Cardiac fibroblast (primary cell): ENCODE data around the gene GSTK1.

ENCODE experiments used
- DNase-seq, 2 donors: peaks; one replicate each; pipeline versions ENCODE4 v3.0.0 to v3.0.0-alpha.2; 2010; ENCODE audit warnings: low read depth in 2 of 2
- H3K4me3 ChIP-seq, 2 donors: replicated peaks in 1 of 2; 1 replicate in 1 of 2; 2 replicates in 1 of 2; pipeline ENCODE4 v1.5.1; 2011; ENCODE audit warnings: low read depth in 2 of 2, low read length in 2 of 2, mild to moderate bottlenecking in 2 of 2, moderate library complexity in 1 of 2
- CTCF ChIP-seq: IDR thresholded peaks from one replicate; pipeline ENCODE4 v1.5.1; 2011; ENCODE audit warnings: low read depth, mild to moderate bottlenecking, low read length, inconsistent platforms

GSTK1 gene

GRCh38 chr7:143230602-143231457 lies 32.4 kb upstream of the GSTK1 start:
- DNase-seq: no peak
- H3K4me3 ChIP-seq: no peak overlapping the region
- TF ChIP-seq CTCF: no peak

GRCh38 chr7:143233816-143234532 lies 29.3 kb upstream of the GSTK1 start:
- TF ChIP-seq CTCF: no peak
- H3K4me3 ChIP-seq: no peak overlapping the region
- DNase-seq: no peak

DNA sequence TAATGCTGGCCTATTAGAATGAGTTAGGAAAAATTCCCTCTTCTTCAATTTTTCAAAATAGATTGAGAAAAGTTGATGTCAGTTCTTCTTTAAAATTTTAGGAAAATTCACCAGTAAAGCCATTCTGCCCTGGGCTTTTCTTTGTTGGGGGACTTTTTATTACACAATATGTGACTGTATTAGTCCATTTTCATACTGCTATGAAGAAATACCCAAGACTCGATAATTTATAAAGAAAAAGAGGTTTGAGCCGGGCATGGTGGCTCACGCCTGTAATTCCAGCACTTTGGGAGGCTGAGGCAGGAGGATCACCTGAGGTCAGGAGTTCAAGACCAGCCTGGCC lies 28.7 kb upstream of the GSTK1 start:
- TF ChIP-seq CTCF: no peak
- no peak for DNase-seq
- no peak overlapping the region for H3K4me3 ChIP-seq

DNA sequence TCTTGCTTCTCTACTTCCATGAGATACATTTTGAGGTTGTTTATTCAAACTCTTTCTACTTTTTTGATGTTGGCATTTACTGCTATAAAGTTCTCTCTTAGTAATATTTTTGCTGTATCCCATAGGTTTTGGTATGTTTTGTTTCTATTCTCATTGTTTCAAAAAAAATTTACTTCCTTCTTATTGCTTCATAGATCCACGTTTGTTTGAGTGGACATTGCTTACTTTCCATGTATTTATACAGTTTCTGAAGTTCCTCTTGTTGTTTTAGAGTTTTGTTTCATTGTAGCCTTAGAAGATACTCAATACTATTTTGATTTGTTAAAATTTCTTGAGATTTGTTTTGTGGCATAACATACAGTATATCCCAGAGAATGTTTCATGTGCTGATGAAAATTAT lies 27.7 kb upstream of the GSTK1 start:
- no peak for DNase-seq
- no peak for TF ChIP-seq CTCF
- no peak overlapping the region for H3K4me3 ChIP-seq

GRCh38 chr7:143236408-143236990 lies 26.7 kb upstream of the GSTK1 start:
- DNase-seq: no peak
- TF ChIP-seq CTCF: no peak

DNA sequence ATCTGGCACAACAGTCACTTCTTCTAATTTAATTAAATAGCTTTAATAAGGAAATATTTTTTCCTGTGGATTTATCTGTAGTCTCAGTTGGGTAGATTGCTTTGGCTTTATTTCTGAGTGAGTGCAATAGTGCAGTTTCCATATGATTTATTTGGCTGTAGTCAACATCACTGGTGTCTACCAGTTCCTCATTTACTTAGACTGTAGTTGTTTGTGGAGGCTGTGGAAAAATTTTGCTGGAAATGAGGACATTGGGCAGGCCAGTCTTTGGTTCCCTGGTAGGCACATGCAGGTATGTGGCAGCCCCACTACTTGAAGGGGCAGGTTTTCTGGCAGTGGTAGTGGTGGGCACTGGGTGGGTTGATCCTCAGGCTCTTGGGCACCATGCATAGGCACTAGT lies 25.9 kb upstream of the GSTK1 start:
- no peak overlapping the region for H3K4me3 ChIP-seq
- DNase-seq: no peak
- no peak for TF ChIP-seq CTCF

More at GRCh38 chr7:143236408-143236990, 26.7 kb upstream of the GSTK1 start:
- no peak overlapping the region for H3K4me3 ChIP-seq
